Measurements from ENCODE around the gene NUP62. TPM values are rescaled to one million over a fixed set of nuclear protein-coding genes. Genes with fewer than 3 reads are reported as not detected.
"Not testable (repeated sequence)": the region's sequence is repeated elsewhere in the genome, so short reads cannot be mapped to it uniquely, and the experiment has no call there.

NUP62 gene
- total RNA-seq, 3 donors from 2014 or later, result 30.9 to 41.0 (median 36.4) TPM

DNA sequence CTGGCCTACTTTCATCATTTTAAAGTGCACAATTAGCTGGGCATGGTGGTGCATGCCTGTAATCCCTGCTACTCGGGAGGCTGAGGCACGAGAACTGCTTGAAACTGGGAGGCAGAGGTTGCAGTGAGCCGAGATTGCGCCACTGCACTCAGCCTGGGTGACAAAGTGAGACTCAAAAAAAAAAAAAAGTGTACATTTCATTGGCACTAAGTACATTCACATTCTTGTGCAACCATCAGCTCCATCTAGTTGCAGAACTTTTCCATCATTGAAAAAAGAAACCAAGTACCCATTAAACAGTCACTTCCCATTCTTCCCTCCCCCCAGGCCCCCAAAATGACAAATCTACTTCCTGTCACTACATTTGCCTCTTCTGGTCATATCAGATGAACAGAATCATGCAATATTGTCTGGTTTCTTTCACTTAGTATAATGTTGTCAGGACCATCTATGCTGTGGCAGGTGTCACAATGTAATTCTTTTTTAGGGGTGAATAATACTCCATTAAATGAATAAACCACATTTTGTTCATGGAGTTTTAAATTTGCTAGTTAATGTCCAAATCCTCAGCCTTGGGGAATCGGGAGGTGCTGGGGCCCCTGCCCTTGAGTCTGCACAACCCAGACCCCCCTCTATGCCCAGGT lies 39.1 kb upstream of the NUP62 start:
- no peak for DNase-seq (ENCODE audit: low spot score in 2 of 2)
- TF ChIP-seq, protein P1, sequence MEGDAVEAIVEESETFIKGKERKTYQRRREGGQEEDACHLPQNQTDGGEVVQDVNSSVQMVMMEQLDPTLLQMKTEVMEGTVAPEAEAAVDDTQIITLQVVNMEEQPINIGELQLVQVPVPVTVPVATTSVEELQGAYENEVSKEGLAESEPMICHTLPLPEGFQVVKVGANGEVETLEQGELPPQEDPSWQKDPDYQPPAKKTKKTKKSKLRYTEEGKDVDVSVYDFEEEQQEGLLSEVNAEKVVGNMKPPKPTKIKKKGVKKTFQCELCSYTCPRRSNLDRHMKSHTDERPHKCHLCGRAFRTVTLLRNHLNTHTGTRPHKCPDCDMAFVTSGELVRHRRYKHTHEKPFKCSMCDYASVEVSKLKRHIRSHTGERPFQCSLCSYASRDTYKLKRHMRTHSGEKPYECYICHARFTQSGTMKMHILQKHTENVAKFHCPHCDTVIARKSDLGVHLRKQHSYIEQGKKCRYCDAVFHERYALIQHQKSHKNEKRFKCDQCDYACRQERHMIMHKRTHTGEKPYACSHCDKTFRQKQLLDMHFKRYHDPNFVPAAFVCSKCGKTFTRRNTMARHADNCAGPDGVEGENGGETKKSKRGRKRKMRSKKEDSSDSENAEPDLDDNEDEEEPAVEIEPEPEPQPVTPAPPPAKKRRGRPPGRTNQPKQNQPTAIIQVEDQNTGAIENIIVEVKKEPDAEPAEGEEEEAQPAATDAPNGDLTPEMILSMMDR (IDR thresholded peaks at IDR 0.05), result no peak
- TF ChIP-seq POLR2A (IDR thresholded peaks at IDR 0.05) (no peak), POLR2AphosphoS5 (IDR thresholded peaks at IDR 0.05) (no peak)
- H3K27ac ChIP-seq, result no peak overlapping the region
- no peaks in the 10 kb centered on the region for H3K4me1 ChIP-seq
- no peaks in the 10 kb centered on the region for H3K9me3 ChIP-seq
- intact Hi-C loops (cut with DNase I; ENCODE audit: low total_unique reads), result no loop called here
- peaks cover 0 to 18% of the 10 kb centered on the region in 2 donors for H3K27me3 ChIP-seq
- H3K4me3 ChIP-seq, result no peak overlapping the region
- no peaks in the 10 kb centered on the region for H3K36me3 ChIP-seq

DNA sequence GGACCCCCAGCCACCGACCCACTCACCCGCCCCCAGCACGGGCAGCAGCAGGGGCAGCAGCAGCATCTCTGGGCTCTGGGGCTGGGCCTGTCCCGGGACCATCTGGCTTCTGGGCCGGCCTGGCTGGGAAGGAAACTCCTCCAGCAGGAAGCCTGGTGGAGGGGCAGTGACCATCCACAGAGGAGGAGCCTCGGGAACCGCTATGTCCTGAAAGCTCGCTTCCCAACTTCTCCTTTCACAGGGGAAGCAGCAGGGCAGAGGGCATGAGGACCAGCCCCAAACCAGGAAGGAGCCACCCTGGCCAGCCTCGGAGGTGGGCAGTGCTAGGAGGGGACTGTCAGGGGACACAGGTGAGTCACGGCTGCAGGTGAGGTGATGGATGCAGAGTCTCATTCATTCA lies 31.7 kb upstream of the NUP62 start, which contains the start of gene SIGLEC11:
TSS of gene SIGLEC11 (minus strand) at position 193 of the 400 bp plus-strand sequence. CDS start at position 102, 91 bp downstream.
- H3K36me3 ChIP-seq; H3K4me3 ChIP-seq; H3K27me3 ChIP-seq; DNase-seq (ENCODE audit: low spot score in 2 of 2); H3K4me1 ChIP-seq; H3K9me3 ChIP-seq; H3K27ac ChIP-seq; intact Hi-C loops (cut with DNase I; ENCODE audit: low total_unique reads): not testable (repeated sequence)

DNA sequence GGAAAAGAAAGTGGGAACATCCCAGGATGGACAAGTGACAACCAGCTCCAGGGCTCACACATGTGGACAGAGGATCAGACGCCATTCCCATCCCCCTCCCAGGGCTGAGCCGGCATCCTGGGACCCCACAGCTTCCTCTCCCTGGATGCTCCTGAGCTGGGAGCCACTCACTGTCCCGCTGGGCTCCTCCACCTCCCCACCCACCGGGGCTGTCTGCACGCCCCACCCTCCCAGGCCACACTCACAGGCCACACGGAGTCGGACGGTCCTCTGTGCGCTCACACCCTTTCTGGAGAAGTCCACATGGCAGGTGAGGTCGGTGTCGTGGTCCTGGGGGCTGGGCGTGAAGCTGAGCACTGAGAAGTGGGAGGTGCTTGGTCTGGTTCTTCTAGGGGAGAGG lies 30.6 kb upstream of the NUP62 start:
- intact Hi-C loops (cut with DNase I; ENCODE audit: low total_unique reads); H3K4me3 ChIP-seq; H3K27ac ChIP-seq; H3K9me3 ChIP-seq; H3K4me1 ChIP-seq; H3K36me3 ChIP-seq; H3K27me3 ChIP-seq: not testable (repeated sequence)
- peak in 1 of 2 donors; percentile 19 for DNase-seq (ENCODE audit: low spot score in 2 of 2)

DNA sequence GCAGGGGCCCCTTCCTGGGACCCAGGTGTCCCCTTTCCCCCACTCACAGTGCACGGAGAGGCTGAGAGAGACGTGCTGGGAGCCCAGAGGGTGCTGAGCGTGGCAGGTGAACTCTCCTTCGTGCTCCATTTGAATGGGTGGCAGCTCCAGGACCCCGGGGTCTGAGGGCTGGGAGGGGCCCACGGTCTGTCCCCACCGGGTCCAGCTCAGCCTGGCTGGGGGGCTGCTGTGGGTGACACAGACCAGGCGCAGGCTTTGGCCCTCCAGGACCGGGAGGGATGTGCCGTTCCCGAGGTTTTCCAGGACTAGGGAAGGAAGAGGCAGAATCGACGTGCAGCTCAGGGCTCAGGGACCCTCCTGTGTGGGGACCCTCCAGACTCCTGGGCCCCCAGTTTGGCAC lies 29.3 kb upstream of the NUP62 start:
- H3K4me1 ChIP-seq; intact Hi-C loops (cut with DNase I; ENCODE audit: low total_unique reads); H3K9me3 ChIP-seq; H3K27ac ChIP-seq; H3K4me3 ChIP-seq; H3K36me3 ChIP-seq; H3K27me3 ChIP-seq; DNase-seq (ENCODE audit: low spot score in 2 of 2): not testable (repeated sequence)

DNA sequence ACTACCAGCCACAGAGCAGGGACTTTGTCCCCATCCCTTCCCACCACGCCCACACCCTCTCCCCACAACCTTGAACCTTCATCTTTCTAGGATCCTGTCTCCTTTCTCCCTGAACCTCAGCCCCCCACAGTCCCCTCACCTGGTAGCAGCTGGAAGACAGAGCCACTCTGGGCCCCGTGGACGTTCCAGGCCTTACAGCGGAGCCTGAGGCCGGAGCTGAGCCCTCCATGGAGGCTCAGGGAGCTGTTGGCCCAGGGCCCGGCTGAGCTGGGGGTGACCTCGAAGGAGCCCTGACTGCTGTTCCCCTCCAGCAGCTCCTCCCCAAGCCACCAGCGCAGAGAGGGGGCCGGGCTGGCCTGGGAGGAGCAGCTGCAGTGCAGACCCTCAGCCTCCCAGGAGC lies 28.8 kb upstream of the NUP62 start:
- H3K27ac ChIP-seq; intact Hi-C loops (cut with DNase I; ENCODE audit: low total_unique reads); H3K36me3 ChIP-seq; H3K4me3 ChIP-seq; H3K27me3 ChIP-seq; DNase-seq (ENCODE audit: low spot score in 2 of 2); H3K4me1 ChIP-seq; H3K9me3 ChIP-seq: not testable (repeated sequence)

DNA sequence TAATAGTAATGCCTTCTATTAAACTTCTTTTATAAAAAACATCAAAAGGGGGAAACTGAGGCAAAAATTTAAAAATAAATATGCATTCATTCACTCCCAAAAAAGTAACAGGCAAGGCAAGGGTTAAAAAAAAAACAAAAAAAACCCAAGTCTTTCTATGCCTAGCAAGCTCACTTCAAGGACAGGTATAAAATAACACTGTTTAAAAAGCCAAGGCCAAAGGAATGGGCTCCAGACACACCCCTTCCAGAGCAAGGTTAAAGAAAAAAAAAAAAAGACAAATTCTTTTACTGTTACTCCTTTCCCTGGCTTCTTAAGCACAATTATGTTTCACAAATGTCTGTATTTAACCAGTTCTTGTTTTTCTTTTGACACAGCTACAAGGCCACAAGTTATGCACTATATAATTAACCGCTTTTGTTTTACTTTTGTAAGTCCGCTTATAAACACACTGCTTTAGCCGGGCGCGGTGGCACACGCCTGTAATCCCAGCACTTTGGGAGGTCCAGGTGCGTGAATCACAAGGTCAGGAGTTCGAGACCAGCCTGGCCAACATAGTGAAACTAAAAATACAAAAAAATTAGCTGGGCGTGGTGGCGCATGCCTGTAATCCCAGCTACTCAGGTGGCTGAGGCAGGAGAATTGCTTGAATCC lies 28.1 kb upstream of the NUP62 start:
- no peak for TF ChIP-seq POLR2A (IDR thresholded peaks at IDR 0.05)
- TF ChIP-seq, protein P1 (IDR thresholded peaks at IDR 0.05), result no peak
- TF ChIP-seq POLR2AphosphoS5 (IDR thresholded peaks at IDR 0.05), result no peak
- peaks cover 0 to 6% of the 10 kb centered on the region in 2 donors for H3K4me1 ChIP-seq
- intact Hi-C loops (cut with DNase I; ENCODE audit: low total_unique reads), result no loop called here

DNA sequence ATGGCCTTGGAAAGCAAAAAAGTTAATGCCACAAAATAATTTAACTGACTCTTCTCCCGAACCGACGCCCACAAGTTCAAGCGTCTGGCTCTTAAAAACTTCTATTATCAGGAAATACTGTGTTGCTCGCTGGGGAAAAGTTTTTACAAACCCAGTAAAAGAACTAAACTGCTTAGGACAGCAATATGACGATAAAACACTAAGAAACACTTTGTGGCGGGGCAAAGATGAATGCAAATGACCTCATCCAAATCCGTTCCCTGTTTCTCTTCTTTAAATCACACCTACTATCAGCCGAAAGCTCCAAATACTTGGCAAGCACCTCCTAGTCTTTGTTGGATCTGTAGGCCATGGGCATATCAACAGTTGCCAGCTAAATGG lies 26.8 kb upstream of the NUP62 start:
- intact Hi-C loops (cut with DNase I; ENCODE audit: low total_unique reads), result no loop called here
- H3K36me3 ChIP-seq, result no peaks in the 10 kb centered on the region
- peak in 1 of 2 donors; percentile 0 for DNase-seq (ENCODE audit: low spot score in 2 of 2)
- TF ChIP-seq, protein P1 (IDR thresholded peaks at IDR 0.05), result no peak
- no peak for TF ChIP-seq POLR2AphosphoS5 (IDR thresholded peaks at IDR 0.05)
- no peak for TF ChIP-seq POLR2A (IDR thresholded peaks at IDR 0.05)
- no peaks in the 10 kb centered on the region for H3K27me3 ChIP-seq
- H3K4me3 ChIP-seq, result no peak overlapping the region
- H3K4me1 ChIP-seq, result peaks cover 0 to 6% of the 10 kb centered on the region in 2 donors
- H3K27ac ChIP-seq, result no peak overlapping the region
- no peaks in the 10 kb centered on the region for H3K9me3 ChIP-seq

More for the DNA sequence above, 28.1 kb upstream of the NUP62 start:
- H3K4me3 ChIP-seq, result no peak overlapping the region
- no peaks in the 10 kb centered on the region for H3K27me3 ChIP-seq
- no peak for DNase-seq (ENCODE audit: low spot score in 2 of 2)
- H3K9me3 ChIP-seq, result no peaks in the 10 kb centered on the region
- no peak overlapping the region for H3K27ac ChIP-seq
- H3K36me3 ChIP-seq, result no peaks in the 10 kb centered on the region

Measured in breast epithelium (tissue), 4 donors.